A673 (cell line): Measurements from ENCODE around the gene CTXND2.

Experiments used
- CTCF ChIP-seq: fragments of 300-800, 200-600 bp; sonication (generic); conservative IDR thresholded peaks from 2 replicates; pipeline ENCODE4 v1.5.1; 2017; ENCODE audit warnings: low read depth, mild to moderate bottlenecking, antibody characterized with exemption, low read length, moderate library complexity, mixed read lengths
- EZH2 ChIP-seq: fragments of 200-600 bp; sonication (generic); IDR thresholded peaks from 2 replicates; pipeline ENCODE4 v1.6.1; 2017; ENCODE audit warnings: borderline replicate concordance, low read depth, mild to moderate bottlenecking, mixed read lengths, antibody characterized with exemption, low read length; ENCODE audit not compliant: poor library complexity, severe bottlenecking

DNA sequence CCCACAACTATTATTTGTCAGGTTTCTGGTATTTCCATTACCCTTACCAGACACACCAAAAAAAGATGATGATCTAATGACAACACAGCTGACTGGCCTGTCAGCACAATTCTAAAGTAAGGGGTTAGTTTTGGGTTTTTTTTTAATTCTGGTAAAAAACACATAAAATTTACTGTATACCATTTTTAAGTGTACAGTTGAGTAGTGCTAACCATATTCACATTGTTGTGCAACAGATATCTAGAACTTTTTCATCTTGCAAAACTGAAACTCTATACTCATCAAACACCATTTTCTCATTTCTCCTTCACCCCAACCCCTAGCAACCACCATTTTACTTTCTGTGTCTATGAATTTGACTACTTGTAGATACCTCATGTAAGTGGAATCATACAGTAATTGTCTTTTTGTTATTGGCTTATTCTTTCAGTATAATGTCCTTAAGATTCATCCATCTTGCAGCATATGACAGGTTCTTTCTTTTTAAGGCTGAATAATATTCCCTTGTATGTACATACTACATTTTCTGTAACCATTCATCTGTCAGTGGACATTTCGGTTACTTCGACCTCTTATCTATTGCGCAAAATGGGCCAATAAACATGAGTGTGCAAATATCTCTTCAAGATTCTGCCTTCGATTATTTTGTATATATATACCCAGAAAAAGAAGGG lies 40.3 kb upstream of the CTXND2 start:
- TF ChIP-seq CTCF (no peak), EZH2 (no peak)
